Sigmoid colon (tissue), 7 donors: ENCODE data around the gene CCL4. TPM values are rescaled to one million over a fixed set of nuclear protein-coding genes. Genes with fewer than 3 reads are reported as not detected.
"Not testable (repeated sequence)": the region's sequence is repeated elsewhere in the genome, so short reads cannot be mapped to it uniquely, and the experiment has no call there.

Experiments
- DNase-seq: peaks from one replicate; pipeline ENCODE4 v3.0.0-alpha.2; 2019
- H3K27ac ChIP-seq, 4 donors: fragments of 200-600 bp; sonication (generic); one replicate each; pipeline ENCODE4 v1.5.1; 2016 to 2019; ENCODE audit warnings: mild to moderate bottlenecking in 1 of 4
- H3K27me3 ChIP-seq, 3 donors: fragments of 200-600 bp; sonication (generic); one replicate each; pipeline ENCODE4 v1.5.1; 2019; ENCODE audit warnings: mild to moderate bottlenecking in 1 of 3
- H3K36me3 ChIP-seq, 4 donors: fragments of 200-600 bp; sonication (generic); one replicate each; pipeline ENCODE4 v1.5.1; 2016 to 2019
- H3K4me1 ChIP-seq, 4 donors: fragments of 200-600 bp; sonication (generic); one replicate each; pipeline ENCODE4 v1.5.1; 2017 to 2019
- H3K4me3 ChIP-seq, 4 donors: fragments of 200-600 bp; sonication (generic); one replicate each; pipeline ENCODE4 v1.5.1; 2017 to 2019; ENCODE audit warnings: mild to moderate bottlenecking in 2 of 4, moderate library complexity in 1 of 4
- H3K9me3 ChIP-seq, 4 donors: fragments of 200-600 bp in 3 of 4; sonication (generic) in 3 of 4; one replicate each; pipeline versions ENCODE4 v1.5.1 to v1.6.1; 2013 to 2019
- CTCF ChIP-seq, 4 experiments: fragments of 450-650 bp in 3 of 4; fragments of 200-600 bp in 1 of 4; IDR thresholded peaks; one replicate each; pipeline ENCODE4 v1.5.1; 2016 to 2019; ENCODE audit warnings: antibody characterized with exemption in 4 of 4, mild to moderate bottlenecking in 3 of 4, moderate library complexity in 2 of 4
- EP300 ChIP-seq, 4 donors: sonication (generic); formaldehyde crosslinking; IDR thresholded peaks; one replicate each; pipeline ENCODE4 v1.6.1; 2017; ENCODE audit warnings: antibody characterized with exemption in 4 of 4
- POLR2A ChIP-seq, 2 donors: fragments of 450-650 bp; IDR thresholded peaks; one replicate each; pipeline ENCODE4 v1.6.1; 2016; ENCODE audit warnings: antibody characterized with exemption in 2 of 2, mild to moderate bottlenecking in 2 of 2, moderate library complexity in 2 of 2
- POLR2AphosphoS5 ChIP-seq, 4 donors: sonication (generic); formaldehyde crosslinking; IDR thresholded peaks; one replicate each; pipeline ENCODE4 v1.6.1; 2017; ENCODE audit warnings: antibody characterized with exemption in 4 of 4
- WGBS, 2 donors: extraction: QIAGEN DNeasy Blood & Tissue Kit; methylation state at CpG; one replicate each; pipeline ENCODE4 v1.1.7; 2013; 5-methylcytosine and 5-hydroxymethylcytosine counted together
- intact Hi-C: fragments of 100-400 bp; cut with DNase I; formaldehyde crosslinking; loops from one replicate; pipeline ENCODE4 v1.15.1; 2023
- polyA plus RNA-seq, 3 donors: library from polyadenylated mRNA; stranded (reverse); fragments of 200-250 nt; gene quantifications; one replicate each; pipeline ENCODE4 v1.2.3, GENCODE V29; 2013
- total RNA-seq, 4 donors: library from RNA; depleted of rRNA; stranded (reverse); fragments of >200 nt; gene quantifications; one replicate each; pipeline ENCODE4 v1.1.0, GENCODE V29; 2016
- donor health status: healthy with polysubstance abuse.
- donor health status: Bipolar disorder and iron deficiency.
- donor health status: healthy.

CCL4 gene
- total and polyA plus RNA-seq, 7 donors: 0.16 to 12.7 (median 3.0) TPM; not detected in 1

GRCh38 chr17:36120221-36120620 lies 16.6 kb downstream of the CCL4 start:
- Histone ChIP-seq H3K9me3 (peaks cover 0 to 5% (median under 1%) of the 10 kb centered on the region in 4 donors), H3K27me3 (no peaks in the 10 kb centered on the region), H3K4me3 (no peak overlapping the region), H3K36me3 (no peaks in the 10 kb centered on the region), H3K4me1 (no peaks in the 10 kb centered on the region), H3K27ac (no peak overlapping the region)
- DNase-seq: no peak
- no peak for TF ChIP-seq CTCF (IDR thresholded peaks at IDR 0.05)
- TF ChIP-seq POLR2A (IDR thresholded peaks at IDR 0.05): no peak
- TF ChIP-seq POLR2AphosphoS5 (IDR thresholded peaks at IDR 0.05): no peak
- no peak for TF ChIP-seq EP300 (IDR thresholded peaks at IDR 0.05)
- intact Hi-C loops: no loop called here
- WGBS, 2 donors: 70 to 84% methylated on average over 3 of the region's 3 CpGs

- H3K27me3 ChIP-seq, H3K27ac ChIP-seq, H3K4me3 ChIP-seq, DNase-seq, H3K36me3 ChIP-seq, H3K4me1 ChIP-seq, intact Hi-C loops: not testable (repeated sequence)
- peaks cover 0 to 13% (median 3%) of the 10 kb centered on the region in 4 donors for H3K9me3 ChIP-seq
- WGBS, 2 donors: 72 to 79% methylated on average over 6 of the region's 6 CpGs
These were observed 17.5 kb downstream of the CCL4 start for GRCh38 chr17:36121099-36121498.

DNA sequence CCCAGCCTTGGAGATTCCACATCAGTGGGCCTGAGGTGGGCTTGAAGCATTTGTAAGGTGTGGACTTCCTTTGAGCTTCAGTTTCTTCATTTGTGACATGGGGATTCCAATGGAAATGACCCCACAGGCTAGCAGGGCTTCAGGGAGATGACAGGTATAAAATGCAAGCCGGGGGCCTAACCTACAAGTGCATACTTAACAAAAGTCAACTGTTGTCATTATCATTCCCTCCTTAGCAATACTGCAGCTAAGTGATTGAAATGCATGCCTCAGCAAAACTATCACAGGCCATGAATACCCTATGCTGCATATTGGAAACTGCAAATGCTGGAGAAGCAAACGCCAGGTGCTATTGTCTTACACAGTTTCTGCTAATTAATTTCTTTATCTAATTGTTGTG lies 19.8 kb downstream of the CCL4 start:
- Histone ChIP-seq H3K27ac (no peak overlapping the region), H3K4me3 (no peak overlapping the region), H3K4me1 (no peaks in the 10 kb centered on the region), H3K9me3 (peaks cover 0 to 15% (median 3%) of the 10 kb centered on the region in 4 donors), H3K36me3 (no peaks in the 10 kb centered on the region), H3K27me3 (no peaks in the 10 kb centered on the region)
- WGBS, 2 donors: 84 to 93% methylated on average over 2 of the region's 2 CpGs
- intact Hi-C loops: no loop called here
- TF ChIP-seq CTCF (IDR thresholded peaks at IDR 0.05) (no peak), POLR2A (IDR thresholded peaks at IDR 0.05) (no peak), POLR2AphosphoS5 (IDR thresholded peaks at IDR 0.05) (no peak), EP300 (IDR thresholded peaks at IDR 0.05) (no peak)
- no peak for DNase-seq

DNA sequence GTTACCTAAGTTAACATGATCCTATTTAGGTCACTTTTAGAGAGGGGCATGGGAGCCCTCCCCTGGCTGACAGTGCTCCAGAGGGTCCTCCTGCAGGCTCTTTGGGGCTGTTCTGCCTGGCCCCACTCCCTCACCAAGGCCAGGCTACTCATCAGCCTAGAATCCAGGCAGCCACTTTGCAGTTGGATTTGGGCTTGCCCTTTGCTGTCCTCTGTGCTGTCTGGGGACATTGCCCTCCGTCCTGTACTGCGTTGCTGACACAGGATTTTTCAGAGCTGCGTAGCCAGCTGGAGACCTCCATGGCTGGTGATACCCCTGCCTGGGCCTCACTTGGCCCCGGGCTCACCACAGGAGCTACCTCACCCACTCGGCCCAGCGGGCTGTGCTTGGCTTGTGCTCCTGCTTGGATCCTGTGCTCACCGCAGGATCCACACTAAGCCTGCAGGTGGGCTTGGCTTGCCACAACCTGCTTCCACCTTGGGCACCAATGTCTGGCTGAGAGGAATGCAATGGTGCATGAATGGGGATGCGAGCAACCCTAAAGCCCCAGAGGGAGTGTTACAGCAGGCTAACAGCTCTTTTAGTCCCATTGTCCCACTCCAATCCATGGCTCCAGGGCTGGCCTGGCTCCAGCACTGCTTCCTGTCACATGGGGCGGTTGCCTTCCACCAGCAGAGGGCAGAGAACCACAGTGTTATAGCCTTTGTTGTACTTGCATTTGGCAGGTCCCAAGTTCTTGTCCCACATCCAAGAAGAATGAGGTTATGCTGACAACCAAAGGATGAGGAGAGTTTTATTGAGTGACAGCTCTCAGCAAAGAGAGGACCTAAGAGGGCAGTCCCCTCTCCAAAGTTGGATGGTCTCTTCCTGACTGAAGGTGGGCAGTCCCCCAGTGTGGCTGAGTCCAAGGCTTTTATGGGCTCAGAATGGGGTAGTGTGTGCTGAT lies 21.5 kb downstream of the CCL4 start:
- H3K27me3 ChIP-seq: no peaks in the 10 kb centered on the region
- no peaks in the 10 kb centered on the region for H3K4me1 ChIP-seq
- WGBS, 2 donors: 86 to 88% methylated on average over 9 of the region's 9 CpGs
- intact Hi-C loops: no loop called here
- no peaks in the 10 kb centered on the region for H3K36me3 ChIP-seq
- H3K27ac ChIP-seq: no peak overlapping the region
- no peak for DNase-seq
- H3K4me3 ChIP-seq: no peak overlapping the region
- H3K9me3 ChIP-seq: peaks cover 0 to 15% (median 3%) of the 10 kb centered on the region in 4 donors
- TF ChIP-seq EP300 (IDR thresholded peaks at IDR 0.05) (no peak), CTCF (IDR thresholded peaks at IDR 0.05) (no peak), POLR2AphosphoS5 (IDR thresholded peaks at IDR 0.05) (no peak), POLR2A (IDR thresholded peaks at IDR 0.05) (no peak)

DNA sequence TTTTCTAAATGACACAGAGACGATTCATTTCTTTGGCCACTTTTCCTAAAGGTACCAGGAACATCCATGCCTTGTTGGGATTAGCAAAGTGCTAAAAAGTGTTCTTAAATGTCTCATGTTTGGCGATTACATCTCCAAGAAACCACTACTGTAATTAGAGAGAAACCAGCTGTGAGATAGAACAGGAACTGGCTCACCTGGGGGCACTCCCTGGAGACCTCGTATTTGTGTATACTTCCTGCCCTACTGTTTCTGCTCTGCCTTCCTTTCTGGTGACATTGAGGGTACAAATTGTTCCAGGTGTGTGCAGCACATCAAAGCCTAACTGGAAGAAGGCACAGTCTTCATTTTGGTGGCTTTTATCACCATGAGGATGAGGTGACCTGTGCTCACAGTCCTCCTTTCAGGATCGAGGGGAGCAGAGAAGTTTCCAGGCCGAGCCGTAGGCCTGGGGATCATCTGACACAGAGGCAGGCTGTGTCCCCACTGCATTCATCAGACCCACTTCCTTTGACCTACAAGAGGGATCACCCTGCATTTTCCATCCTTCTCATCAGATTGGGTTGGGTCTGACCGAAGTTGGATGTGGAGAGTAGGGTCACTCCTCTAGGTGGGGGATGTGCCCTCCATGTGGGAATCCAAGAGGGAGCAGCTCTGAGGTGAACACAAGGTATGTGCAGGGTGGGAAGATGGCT lies 23.7 kb downstream of the CCL4 start:
- Histone ChIP-seq H3K4me3 (no peak overlapping the region), H3K9me3 (peaks cover 0 to 15% (median 3%) of the 10 kb centered on the region in 4 donors), H3K4me1 (no peaks in the 10 kb centered on the region), H3K27ac (no peak overlapping the region), H3K36me3 (no peaks in the 10 kb centered on the region), H3K27me3 (no peaks in the 10 kb centered on the region)
- WGBS, 2 donors: 70 to 73% methylated on average over 7 of the region's 7 CpGs
- TF ChIP-seq POLR2A (IDR thresholded peaks at IDR 0.05): no peak
- no peak for TF ChIP-seq POLR2AphosphoS5 (IDR thresholded peaks at IDR 0.05)
- no peak for TF ChIP-seq EP300 (IDR thresholded peaks at IDR 0.05)
- TF ChIP-seq CTCF (IDR thresholded peaks at IDR 0.05): no peak
- intact Hi-C loops: no loop called here
- no peak for DNase-seq
